Neutrophil (primary cell): ENCODE data around the gene SLC16A7.

Source experiments
- H3K27ac ChIP-seq: fragments of 200-600 bp; sonication (generic); 2 replicates; pipeline ENCODE4 v1.5.1; 2016; ENCODE audit warnings: mild to moderate bottlenecking, moderate library complexity
- H3K27me3 ChIP-seq: fragments of 200-600 bp; sonication (generic); 2 replicates; pipeline ENCODE4 v1.6.0; 2016; ENCODE audit warnings: mild to moderate bottlenecking
- H3K36me3 ChIP-seq: fragments of 200-600 bp; sonication (generic); 2 replicates; pipeline ENCODE4 v1.5.1; 2017
- H3K4me1 ChIP-seq, 2 experiments: fragments of 200-600 bp in 1 of 2; sonication (generic) in 1 of 2; 1 replicate in 1 of 2; 2 replicates in 1 of 2; pipeline versions ENCODE4 v1.5.1 to v1.6.1; 2013 to 2016; ENCODE audit warnings: low read depth in 1 of 2, low read length in 1 of 2, mild to moderate bottlenecking in 1 of 2, moderate library complexity in 1 of 2; ENCODE audit not compliant: control insufficient read depth in 1 of 2, insufficient read depth in 1 of 2
- H3K4me3 ChIP-seq, 2 experiments: fragments of 200-600 bp in 1 of 2; sonication (generic) in 1 of 2; 1 replicate in 1 of 2; 2 replicates in 1 of 2; pipeline ENCODE4 v1.5.1; 2013 to 2016; ENCODE audit warnings: low read depth in 1 of 2, low read length in 1 of 2, mild to moderate bottlenecking in 1 of 2, moderate library complexity in 1 of 2
- H3K9me3 ChIP-seq: fragments of 200-600 bp; sonication (generic); 2 replicates; pipeline ENCODE4 v1.5.1; 2016
- TF ChIP-seq, protein P1 (sequence below): fragments of 200-600 bp; sonication (generic); IDR thresholded peaks from 2 replicates; pipeline ENCODE4 v1.5.1; 2016; ENCODE audit warnings: antibody characterized with exemption

The SLC16A7 gene

DNA sequence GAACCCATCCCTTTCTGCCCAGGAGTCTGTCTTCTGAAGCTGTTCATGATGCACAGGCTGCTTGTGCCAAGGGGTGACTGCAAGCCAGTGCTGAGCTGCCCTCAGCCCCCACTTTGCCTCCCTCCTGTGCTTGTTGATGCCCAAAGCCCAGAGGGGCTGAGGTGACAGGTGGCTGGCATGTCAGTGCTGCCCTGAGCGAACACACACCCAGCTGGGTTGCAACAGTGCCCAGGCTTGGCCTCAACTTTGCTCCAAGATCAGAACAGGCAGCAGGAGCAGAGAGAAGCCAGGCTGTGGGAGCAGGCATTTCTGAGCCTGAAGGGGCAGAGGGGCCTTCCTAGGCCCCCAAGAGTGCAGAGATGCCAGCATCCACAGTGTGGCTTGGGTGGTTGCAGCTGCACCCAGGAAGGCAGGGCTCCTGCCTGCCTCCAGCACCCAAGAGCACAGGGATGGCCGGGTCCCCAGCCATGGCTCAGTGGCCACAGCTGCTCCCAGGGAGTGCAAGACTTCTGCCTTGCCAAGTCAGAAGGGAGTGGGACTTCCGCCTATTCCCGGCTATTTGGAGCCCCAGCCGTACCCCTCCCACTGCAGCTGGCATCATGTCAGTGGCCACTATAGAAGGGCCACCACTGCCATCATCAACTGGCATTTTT lies 83.1 kb downstream of the SLC16A7 start:
- TF ChIP-seq, protein P1, sequence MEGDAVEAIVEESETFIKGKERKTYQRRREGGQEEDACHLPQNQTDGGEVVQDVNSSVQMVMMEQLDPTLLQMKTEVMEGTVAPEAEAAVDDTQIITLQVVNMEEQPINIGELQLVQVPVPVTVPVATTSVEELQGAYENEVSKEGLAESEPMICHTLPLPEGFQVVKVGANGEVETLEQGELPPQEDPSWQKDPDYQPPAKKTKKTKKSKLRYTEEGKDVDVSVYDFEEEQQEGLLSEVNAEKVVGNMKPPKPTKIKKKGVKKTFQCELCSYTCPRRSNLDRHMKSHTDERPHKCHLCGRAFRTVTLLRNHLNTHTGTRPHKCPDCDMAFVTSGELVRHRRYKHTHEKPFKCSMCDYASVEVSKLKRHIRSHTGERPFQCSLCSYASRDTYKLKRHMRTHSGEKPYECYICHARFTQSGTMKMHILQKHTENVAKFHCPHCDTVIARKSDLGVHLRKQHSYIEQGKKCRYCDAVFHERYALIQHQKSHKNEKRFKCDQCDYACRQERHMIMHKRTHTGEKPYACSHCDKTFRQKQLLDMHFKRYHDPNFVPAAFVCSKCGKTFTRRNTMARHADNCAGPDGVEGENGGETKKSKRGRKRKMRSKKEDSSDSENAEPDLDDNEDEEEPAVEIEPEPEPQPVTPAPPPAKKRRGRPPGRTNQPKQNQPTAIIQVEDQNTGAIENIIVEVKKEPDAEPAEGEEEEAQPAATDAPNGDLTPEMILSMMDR = no peak
- Histone ChIP-seq H3K36me3 (no peaks in the 10 kb centered on the region), H3K4me1 (peaks cover 0 to 8% of the 10 kb centered on the region in 2 experiments), H3K27me3 (no peaks in the 10 kb centered on the region), H3K27ac (no peak overlapping the region), H3K9me3 (no peaks in the 10 kb centered on the region), H3K4me3 (no peak overlapping the region)

DNA sequence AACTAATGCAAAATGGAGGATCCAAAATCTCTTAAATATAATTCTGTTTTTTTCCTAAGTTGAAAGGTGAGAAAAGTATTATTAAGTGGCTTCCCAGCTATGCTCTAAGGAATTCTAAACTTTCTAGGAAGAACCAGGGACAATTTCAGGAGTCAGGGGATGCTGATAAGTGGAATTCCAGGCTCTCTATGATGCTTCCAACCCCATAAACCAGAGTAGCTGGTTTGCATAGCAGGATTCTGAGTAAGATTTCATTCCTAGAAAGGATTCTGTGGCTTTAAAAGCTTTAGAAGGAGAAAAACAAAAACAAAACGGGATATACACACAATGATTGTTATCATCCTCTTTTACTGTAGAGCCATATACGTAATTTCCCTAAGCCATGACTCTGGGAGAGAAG lies 93.9 kb downstream of the SLC16A7 start:
- Histone ChIP-seq H3K4me3 (no peak overlapping the region), H3K4me1 (no peaks in the 10 kb centered on the region), H3K27ac (no peak overlapping the region), H3K36me3 (no peaks in the 10 kb centered on the region), H3K27me3 (no peaks in the 10 kb centered on the region), H3K9me3 (no peaks in the 10 kb centered on the region)
- TF ChIP-seq, protein P1 = no peak

DNA sequence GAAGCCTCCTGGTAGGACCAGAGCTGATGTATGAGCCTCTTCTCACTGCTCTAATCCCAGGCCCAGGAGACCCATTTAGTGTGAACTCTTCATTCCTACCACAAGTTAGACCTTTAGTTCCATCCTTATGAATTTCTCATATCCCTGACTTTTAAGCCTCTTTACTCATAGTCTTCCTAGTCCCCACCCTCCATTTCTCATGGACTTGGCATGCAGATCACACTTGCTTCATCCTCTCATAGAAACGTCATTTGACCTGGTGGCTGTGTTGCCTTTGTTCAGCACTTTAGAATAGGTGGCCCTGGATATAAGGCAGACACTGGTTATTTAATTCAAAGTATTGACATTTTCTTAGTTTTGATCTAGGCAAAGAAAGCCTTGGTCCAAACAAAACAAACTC lies 99.5 kb downstream of the SLC16A7 start:
- Histone ChIP-seq H3K27ac (no peak overlapping the region), H3K9me3 (no peaks in the 10 kb centered on the region)

DNA sequence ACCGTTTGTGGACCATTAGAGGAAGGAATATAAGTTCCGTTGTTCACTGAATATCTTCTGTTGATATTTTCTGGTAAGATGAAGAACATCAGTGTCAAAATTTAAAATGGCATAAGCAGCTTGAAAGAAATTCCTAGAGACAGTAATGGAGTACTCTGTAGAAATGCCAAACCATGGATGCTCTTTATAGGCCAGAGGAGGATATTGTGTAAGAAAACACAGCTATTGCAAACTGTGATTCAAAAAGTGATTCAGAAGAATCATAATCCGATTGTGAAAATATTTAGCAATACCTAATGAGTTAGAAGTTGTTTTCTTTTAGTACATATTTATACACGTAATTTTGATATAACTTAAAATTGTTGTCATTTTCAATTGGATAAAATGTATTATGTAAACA lies 102.8 kb downstream of the SLC16A7 start:
- Histone ChIP-seq H3K27me3 (no peaks in the 10 kb centered on the region), H3K27ac (no peak overlapping the region), H3K9me3 (no peaks in the 10 kb centered on the region), H3K4me1 (no peaks in the 10 kb centered on the region), H3K4me3 (no peak overlapping the region), H3K36me3 (no peaks in the 10 kb centered on the region)
- TF ChIP-seq, protein P1 = no peak

More for the DNA sequence above, 99.5 kb downstream of the SLC16A7 start:
- H3K4me3 ChIP-seq = no peak overlapping the region
- H3K4me1 ChIP-seq = no peaks in the 10 kb centered on the region
- H3K36me3 ChIP-seq = no peaks in the 10 kb centered on the region
- TF ChIP-seq, protein P1 = no peak
- H3K27me3 ChIP-seq = no peaks in the 10 kb centered on the region

DNA sequence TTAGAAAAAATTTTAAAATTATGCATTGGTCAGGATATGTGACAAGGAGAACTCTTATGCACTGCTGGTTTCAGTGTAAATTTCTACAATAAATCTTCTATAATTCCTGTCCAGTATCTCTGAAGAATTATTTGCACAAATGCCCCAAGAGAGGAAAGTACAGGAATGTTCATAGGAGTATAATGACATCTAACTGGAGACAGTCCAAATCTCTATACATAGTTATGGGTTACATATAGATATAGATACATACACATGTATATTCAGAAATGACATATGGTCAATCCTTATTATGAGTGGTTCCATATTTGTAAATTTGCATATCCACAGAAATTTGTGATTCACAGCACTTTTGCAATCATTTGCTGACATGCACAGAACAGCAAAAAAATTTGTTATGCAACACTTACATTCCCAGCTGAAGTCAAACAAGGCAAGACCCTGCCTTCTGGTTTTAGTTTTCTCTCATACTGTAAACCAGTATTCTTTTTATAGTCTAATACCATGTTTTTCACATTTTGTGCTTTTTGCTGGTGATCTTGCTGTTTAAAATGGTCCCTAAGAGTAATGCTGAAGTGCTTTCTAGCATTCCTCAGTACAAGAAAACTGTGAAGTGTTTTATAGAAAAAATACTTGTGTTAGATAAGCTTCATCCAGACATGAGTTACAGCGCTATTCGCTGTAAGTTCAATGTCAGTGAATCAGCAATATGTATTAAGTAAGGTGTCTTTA lies 103.8 kb downstream of the SLC16A7 start:
- TF ChIP-seq, protein P1 = no peak
- no peaks in the 10 kb centered on the region for H3K9me3 ChIP-seq
- H3K27ac ChIP-seq = no peak overlapping the region
- H3K27me3 ChIP-seq = no peaks in the 10 kb centered on the region
- H3K4me3 ChIP-seq = no peak overlapping the region
- no peaks in the 10 kb centered on the region for H3K4me1 ChIP-seq
- H3K36me3 ChIP-seq = no peaks in the 10 kb centered on the region
